Nucleus accumbens (tissue), 56 donors: ENCODE measurements around the gene ELN.

Experiments
- DNase-seq, 56 donors: peaks; one replicate each; lab custom pipeline; 2025; lab: John Stamatoyannopoulos, UW

Gene ELN

DNA sequence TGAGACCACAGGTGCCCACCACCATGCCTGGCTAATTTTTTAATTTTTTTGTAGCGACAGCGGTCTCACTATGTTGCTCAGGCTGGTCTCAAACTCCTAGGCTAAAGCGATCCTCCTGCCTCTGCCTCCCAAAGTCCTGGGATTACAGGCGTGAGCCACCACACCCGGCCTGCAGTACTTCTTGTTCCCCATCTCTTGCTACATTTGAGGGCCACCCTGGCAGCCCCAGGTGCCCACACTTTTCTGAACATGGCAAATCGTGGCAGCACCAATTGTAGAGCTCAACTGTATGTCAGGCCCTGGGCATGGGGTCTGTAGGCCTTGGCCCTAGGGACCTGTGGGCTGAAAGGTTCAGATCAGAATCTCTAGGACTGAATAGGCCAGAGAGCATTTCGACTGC lies 30.5 kb downstream of the ELN start:
- DNase-seq, result no peak

- DNase-seq, result no peak
Measured at GRCh38 chr7:74059037-74059436, 31.1 kb downstream of the ELN start.

GRCh38 chr7:74059681-74060588 lies 32.0 kb downstream of the ELN start:
- peak in 1 of 56 donors; percentile 27 for DNase-seq

DNA sequence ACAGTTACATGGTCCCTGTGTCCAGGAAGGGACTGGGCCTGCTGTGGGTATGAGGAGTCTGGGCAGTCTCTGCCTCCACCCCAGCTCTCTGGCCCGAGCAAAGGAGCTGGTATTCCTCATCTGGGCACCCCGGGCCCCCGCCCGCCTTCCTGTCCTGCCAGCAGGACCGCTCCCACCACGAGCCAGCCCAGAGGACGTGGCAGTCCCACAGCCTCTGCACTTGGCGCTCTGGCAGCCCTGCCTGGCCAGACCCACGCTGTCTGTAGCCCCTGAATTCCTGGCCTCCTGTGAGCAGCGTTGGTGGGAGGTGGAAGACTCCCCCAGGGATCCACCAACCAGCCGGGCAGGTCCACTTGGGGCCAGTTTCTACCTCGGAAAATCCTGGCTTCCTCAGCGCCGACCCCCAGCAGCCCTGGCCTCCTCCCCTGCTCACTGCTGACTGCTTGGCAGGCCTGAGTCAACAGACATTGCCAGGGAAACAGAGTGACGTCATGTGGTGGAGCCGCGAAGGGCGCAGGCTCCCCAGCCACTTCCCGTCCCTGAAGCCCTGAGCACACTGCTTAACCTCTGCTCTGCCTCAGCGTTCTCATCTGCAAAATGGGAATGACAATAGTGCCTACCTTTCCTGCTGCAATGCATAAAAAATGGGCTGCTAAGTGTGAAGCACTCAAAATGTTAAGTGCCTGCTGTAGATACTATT lies 34.0 kb downstream of the ELN start:
- DNase-seq, result peak in 52 of 56 donors; percentile 19 to 83 (median 66)

DNA sequence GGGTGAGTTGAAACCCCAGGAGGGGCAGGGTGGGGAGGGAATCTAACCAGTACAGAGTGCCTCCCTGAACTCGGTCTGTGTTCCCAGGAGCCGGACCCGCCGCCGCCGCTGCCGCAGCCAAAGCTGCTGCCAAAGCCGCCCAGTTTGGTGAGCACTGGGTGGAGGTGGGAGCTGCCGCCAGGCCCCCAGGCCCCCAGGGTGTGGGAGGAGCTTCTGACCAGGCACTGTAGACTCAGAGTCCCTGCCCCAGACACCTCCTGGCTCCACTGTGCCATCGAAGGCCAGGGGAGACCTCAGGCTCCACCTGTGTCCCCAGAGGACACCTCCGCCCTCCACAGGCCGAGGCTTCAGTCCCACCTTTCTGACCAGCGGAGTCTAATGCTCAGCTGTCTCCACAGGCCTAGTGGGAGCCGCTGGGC lies 35.3 kb downstream of the ELN start:
- DNase-seq, result no peak

- no peak for DNase-seq
Measured at GRCh38 chr7:74063646-74064045, 35.7 kb downstream of the ELN start.

DNA sequence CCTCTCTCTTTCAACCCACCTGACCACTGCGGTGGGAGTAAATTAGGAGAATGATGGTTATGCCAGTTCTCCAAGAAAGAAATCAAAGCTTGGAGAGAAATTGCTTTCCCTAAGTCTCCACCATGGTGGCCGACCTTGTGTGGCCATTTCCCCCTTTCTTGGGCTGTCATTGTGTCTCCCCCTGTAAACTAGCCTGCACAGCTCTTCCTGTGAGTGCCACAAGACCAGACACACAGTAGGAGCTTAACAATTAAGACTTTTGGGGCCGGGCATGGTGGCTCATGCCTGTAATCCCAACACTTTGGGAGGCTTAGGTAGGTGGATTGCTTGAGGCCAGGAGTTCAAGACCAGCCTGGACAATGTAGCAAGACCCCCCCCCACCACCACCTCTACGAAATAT lies 36.7 kb downstream of the ELN start:
- DNase-seq, result no peak

DNA sequence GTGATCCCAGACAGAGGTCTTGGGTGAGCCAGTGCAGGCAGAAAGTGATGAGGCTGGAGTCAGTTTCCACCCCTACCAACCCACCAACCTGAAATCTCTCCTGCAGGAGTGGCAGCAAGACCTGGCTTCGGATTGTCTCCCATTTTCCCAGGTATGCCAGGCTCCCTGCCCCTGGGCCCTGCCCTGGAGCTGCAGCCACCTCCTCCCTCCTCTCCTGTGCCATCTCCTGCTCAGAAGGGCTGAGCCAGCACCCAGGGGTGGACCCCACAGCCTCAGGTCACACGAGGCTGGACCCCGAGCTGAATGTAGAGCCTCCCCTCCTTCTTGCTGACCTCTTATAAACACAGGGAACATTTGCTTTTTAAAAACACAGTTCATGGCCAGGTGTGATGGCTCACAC lies 38.7 kb downstream of the ELN start:
- no peak for DNase-seq

GRCh38 chr7:74068378-74069085 lies 40.6 kb downstream of the ELN start:
- DNase-seq, result no peak

DNA sequence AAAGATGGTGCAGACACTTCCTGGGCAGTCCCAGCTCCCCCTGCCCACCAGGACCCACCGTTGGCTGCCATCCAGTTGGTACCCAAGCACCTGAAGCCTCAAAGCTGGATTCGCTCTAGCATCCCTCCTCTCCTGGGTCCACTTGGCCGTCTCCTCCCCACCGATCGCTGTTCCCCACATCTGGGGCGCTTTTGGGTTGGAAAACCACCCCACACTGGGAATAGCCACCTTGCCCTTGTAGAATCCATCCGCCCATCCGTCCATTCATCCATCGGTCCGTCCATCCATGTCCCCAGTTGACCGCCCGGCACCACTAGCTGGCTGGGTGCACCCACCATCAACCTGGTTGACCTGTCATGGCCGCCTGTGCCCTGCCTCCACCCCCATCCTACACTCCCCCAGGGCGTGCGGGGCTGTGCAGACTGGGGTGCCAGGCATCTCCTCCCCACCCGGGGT lies 41.1 kb downstream of the ELN start:
- DNase-seq, result no peak

GRCh38 chr7:74069790-74070618 lies 42.0 kb downstream of the ELN start:
- no peak for DNase-seq

DNA sequence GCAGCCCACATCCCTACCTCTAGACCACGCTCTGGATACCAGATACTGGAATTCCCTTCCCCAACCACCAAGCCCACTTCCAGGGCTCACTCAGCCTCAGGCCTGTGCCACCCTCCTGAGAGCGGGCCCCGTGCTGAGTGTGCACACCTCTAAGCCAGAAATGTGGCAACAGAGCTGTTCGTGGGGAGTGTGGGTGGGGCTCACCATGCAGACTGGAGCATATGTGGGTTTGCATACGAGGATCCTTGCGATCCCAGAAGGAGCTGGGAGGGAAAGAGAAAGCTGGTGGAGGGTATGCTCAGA lies 42.6 kb downstream of the ELN start:
- DNase-seq, result peak in 4 of 56 donors; percentile 3 to 29 (median 12)

DNA sequence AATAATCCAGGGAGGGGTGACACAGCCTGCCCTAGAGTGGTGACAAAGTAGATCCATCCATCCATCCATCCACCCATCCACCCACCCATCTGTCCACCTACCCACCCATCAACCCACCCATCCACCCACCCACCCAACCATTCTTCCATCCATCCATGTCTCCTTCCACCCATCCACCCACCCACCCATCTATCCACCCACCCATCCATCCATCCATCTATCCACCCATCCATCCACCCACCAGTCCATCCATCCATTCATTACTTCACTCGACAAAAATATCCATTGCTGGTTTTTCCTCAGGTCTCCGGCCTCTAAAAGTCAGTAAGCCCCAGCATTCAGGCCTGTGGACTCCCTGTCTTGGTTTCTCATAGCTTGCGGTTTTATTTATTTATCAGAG lies 43.1 kb downstream of the ELN start:
- no peak for DNase-seq

DNA sequence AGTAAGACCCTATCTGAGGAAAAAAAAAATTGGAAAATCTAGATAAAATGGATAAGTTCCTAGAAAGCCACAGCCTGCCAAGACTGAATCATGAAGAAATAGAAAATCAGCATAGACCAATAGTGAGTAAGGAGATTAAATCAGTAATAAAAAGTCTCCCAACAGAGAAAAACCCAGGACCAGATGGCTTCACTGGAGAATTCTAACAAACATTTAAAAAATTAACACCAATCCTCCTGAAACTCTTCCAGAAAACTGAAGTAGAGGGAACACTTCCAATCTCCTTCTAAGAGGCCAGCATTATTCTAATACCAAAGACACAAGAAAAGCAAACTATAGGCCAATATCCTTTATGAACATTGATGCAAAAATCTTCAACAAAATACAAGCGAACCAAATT lies 46.8 kb downstream of the ELN start:
- DNase-seq, result no peak

GRCh38 chr7:74078461-74078860 lies 50.5 kb downstream of the ELN start:
- DNase-seq, result no peak

DNA sequence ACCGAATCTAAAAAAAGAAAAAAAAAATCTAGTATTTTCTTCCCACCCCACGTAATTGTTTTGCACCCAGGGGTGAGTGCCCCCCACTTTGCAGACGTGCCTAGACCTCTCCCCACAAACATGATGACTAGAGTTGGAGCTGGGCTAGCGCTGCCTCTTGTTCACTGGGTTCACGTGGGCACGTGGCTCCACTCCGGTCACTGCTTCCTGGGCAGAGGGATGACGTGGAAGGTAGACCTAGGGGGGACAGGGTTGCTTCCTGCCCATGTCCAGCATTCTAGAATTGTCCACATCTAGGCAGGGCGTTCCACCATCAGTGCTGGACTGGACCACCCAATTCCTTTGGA lies 54.8 kb downstream of the ELN start:
- no peak for DNase-seq

DNA sequence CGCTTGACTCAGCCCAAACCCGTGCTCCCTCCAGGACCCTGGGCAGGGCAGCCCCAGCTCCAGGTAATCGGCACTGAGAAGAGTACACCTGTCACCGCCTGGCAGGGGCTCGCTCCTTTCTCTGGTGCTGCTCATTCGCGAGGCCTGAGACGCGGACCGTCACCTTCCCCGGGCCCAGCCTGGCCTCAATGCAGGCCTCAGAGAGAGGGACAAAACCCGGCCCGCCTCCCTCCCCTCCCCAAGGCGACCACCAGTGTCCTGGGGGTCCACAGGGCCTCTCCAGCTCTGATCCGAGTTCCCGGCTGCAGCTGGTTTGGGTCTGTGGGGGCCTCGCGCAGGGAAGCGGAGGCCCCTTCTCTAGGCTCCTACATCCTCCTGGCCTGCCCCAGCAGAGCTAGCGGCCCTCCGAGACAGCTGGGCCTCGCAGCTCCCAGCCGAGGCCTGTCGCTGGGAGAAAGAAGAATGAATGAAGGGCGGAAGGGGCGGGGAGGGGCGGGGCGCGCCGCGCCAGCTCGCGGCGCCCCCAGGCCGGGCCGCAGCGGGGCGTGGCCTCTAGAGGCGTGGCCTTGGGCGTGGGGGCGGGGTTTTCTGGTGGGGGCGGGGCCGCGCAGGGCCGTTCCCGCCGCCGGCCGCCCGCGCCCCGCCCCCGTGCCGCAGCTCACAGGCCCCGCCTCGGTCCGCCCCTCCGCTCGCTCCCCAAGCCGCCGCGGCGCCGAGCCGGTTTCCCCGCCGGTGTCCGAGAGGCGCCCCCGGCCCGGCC lies 55.3 kb downstream of the ELN start, which contains the start of gene LIMK1:
Gene LIMK1 (plus strand): TSS at position 688 of the 760 bp plus-strand sequence. CDS start 187 bp downstream, outside the sequence.
- DNase-seq, result peak in 54 of 56 donors; percentile 17 to 89 (median 76)

- peak in 11 of 56 donors; percentile 38 to 83 (median 50) for DNase-seq
Measured at GRCh38 chr7:74083928-74084721, 56.2 kb downstream of the ELN start.
